Measurements from ENCODE around the gene CEP152. TPM values are rescaled to one million over a fixed set of nuclear protein-coding genes. Genes with fewer than 3 reads are reported as not detected.

CEP152 gene
- total and polyA plus RNA-seq, 10 of the 15 experiments (the other 5 are each of a cell fraction or from before 2014, with no cell fraction given) = 5.3 to 22.6 (median 14.2) TPM

DNA sequence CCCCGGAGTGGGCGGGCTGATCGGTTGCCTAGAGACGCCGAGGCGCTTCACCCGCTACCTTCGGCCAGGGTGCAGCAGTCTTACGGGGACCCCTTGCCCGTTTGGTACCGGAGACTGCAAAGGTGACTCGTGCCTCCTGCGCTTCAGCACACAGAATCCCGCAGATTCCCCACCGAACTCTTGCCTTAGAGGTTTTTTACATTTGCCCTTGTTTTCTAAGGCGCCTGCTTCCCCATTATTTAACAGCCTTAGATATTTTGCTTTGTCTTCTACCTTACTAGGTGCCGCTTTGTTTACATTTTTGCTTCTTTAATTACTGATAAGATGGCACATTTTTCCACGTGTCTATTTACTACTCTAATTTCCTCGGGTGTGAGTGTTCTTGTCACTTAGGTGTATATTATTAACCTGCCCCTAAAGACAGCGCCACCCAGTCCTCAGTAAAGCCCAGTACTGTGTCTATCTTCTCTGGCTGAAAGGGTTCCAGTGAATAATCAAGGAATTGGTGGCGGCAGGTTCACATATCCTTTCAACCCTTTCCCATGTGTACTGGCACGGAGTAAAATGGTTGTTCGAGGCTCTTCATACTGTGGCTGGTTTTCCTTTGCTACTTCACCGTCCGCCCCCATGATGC lies 573 bp upstream of the CEP152 start (continued):
- TF ChIP-seq TCF12 (IDR thresholded peaks at IDR 0.05; ENCODE audit: low read depth, low read length) (no peak), BCL11A (IDR thresholded peaks at IDR 0.05; ENCODE audit: low read depth, low read length) (no peak), CEBPB (IDR thresholded peaks at IDR 0.05; ENCODE audit: borderline replicate concordance in 1 of 2, low read depth in 2 of 2, low read length in 2 of 2) (no peak), NFYB (IDR thresholded peaks at IDR 0.05; ENCODE audit: insufficient read depth, low read depth, low read length) (peak; percentile 75), NFIC (IDR thresholded peaks at IDR 0.05; ENCODE audit: low read depth, low read length) (no peak), MEF2B (IDR thresholded peaks at IDR 0.05; ENCODE audit: partially characterized antibody, poor library complexity, severe bottlenecking) (no peak), ZSCAN29 (IDR thresholded peaks at IDR 0.05) (no peak), EGR1 (IDR thresholded peaks at IDR 0.05; ENCODE audit: borderline replicate concordance in 1 of 2, low read depth in 2 of 2, low read length in 2 of 2) (peak in 1 of 2 experiments; percentile 21; a peak in 1 of 3 replicates), PAX5 (IDR thresholded peaks at IDR 0.05; ENCODE audit: borderline replicate concordance, low read depth, low read length) (no peak), SMC3 (IDR thresholded peaks at IDR 0.05; ENCODE audit: borderline replicate concordance, low read length) (no peak), BRCA1 (IDR thresholded peaks at IDR 0.05; ENCODE audit: low read depth, low read length) (no peak), CBX3 (IDR thresholded peaks at IDR 0.05; ENCODE audit: borderline replicate concordance, low read depth) (no peak), SMAD1 (IDR thresholded peaks at IDR 0.05; ENCODE audit: low read depth, partially characterized antibody) (no peak), JUNB (IDR thresholded peaks at IDR 0.05) (no peak), RAD51 (IDR thresholded peaks at IDR 0.05) (no peak)
- TF ChIP-seq, protein P1, sequence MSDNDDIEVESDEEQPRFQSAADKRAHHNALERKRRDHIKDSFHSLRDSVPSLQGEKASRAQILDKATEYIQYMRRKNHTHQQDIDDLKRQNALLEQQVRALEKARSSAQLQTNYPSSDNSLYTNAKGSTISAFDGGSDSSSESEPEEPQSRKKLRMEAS (IDR thresholded peaks at IDR 0.05; ENCODE audit: low read depth, low read length) = no peak
- TF ChIP-seq, protein P2, sequence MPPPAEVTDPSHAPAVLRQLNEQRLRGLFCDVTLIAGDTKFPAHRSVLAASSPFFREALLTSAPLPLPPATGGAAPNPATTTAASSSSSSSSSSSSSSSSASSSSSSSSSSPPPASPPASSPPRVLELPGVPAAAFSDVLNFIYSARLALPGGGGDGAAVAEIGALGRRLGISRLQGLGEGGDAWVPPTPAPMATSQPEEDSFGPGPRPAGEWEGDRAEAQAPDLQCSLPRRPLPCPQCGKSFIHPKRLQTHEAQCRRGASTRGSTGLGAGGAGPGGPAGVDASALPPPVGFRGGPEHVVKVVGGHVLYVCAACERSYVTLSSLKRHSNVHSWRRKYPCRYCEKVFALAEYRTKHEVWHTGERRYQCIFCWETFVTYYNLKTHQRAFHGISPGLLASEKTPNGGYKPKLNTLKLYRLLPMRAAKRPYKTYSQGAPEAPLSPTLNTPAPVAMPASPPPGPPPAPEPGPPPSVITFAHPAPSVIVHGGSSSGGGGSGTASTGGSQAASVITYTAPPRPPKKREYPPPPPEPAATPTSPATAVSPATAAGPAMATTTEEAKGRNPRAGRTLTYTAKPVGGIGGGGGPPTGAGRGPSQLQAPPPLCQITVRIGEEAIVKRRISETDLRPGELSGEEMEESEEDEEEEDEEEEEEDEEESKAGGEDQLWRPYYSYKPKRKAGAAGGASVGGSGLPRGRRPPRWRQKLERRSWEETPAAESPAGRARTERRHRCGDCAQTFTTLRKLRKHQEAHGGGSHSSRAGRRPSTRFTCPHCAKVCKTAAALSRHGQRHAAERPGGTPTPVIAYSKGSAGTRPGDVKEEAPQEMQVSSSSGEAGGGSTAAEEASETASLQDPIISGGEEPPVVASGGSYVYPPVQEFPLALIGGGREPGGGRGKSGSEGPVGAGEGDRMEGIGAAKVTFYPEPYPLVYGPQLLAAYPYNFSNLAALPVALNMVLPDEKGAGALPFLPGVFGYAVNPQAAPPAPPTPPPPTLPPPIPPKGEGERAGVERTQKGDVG (CRISPR knock-in tag; IDR thresholded peaks at IDR 0.05) = no peak
- TF ChIP-seq, protein P3, sequence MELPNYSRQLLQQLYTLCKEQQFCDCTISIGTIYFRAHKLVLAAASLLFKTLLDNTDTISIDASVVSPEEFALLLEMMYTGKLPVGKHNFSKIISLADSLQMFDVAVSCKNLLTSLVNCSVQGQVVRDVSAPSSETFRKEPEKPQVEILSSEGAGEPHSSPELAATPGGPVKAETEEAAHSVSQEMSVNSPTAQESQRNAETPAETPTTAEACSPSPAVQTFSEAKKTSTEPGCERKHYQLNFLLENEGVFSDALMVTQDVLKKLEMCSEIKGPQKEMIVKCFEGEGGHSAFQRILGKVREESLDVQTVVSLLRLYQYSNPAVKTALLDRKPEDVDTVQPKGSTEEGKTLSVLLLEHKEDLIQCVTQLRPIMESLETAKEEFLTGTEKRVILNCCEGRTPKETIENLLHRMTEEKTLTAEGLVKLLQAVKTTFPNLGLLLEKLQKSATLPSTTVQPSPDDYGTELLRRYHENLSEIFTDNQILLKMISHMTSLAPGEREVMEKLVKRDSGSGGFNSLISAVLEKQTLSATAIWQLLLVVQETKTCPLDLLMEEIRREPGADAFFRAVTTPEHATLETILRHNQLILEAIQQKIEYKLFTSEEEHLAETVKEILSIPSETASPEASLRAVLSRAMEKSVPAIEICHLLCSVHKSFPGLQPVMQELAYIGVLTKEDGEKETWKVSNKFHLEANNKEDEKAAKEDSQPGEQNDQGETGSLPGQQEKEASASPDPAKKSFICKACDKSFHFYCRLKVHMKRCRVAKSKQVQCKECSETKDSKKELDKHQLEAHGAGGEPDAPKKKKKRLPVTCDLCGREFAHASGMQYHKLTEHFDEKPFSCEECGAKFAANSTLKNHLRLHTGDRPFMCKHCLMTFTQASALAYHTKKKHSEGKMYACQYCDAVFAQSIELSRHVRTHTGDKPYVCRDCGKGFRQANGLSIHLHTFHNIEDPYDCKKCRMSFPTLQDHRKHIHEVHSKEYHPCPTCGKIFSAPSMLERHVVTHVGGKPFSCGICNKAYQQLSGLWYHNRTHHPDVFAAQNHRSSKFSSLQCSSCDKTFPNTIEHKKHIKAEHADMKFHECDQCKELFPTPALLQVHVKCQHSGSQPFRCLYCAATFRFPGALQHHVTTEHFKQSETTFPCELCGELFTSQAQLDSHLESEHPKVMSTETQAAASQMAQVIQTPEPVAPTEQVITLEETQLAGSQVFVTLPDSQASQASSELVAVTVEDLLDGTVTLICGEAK (IDR thresholded peaks at IDR 0.05; ENCODE audit: borderline replicate concordance) = 0 out of 2 replicates have a peak, but pooled peaks have one; percentile 72
- TF ChIP-seq, protein P4, sequence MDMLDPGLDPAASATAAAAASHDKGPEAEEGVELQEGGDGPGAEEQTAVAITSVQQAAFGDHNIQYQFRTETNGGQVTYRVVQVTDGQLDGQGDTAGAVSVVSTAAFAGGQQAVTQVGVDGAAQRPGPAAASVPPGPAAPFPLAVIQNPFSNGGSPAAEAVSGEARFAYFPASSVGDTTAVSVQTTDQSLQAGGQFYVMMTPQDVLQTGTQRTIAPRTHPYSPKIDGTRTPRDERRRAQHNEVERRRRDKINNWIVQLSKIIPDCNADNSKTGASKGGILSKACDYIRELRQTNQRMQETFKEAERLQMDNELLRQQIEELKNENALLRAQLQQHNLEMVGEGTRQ (IDR thresholded peaks at IDR 0.05; ENCODE audit: borderline replicate concordance, low read depth, low read length) = no peak
